Loucy (cell line): ENCODE data around the gene KCNH1.

ENCODE experiments used
- H2AFZ ChIP-seq: fragments of 200-600 bp; sonication (generic); 2 replicates; pipeline ENCODE4 v1.6.0; 2016; ENCODE audit warnings: antibody characterized with exemption, mild to moderate bottlenecking, low read length, moderate library complexity
- H3F3A ChIP-seq: fragments of 200-600 bp; 2 replicates; pipeline ENCODE4 v1.6.0; 2016; ENCODE audit warnings: antibody characterized with exemption, low read depth, mild to moderate bottlenecking
- H3K27me3 ChIP-seq: fragments of 200-600 bp; sonication (generic); 2 replicates; pipeline ENCODE4 v1.6.1; 2014; ENCODE audit warnings: low read length, mild to moderate bottlenecking; ENCODE audit not compliant: insufficient read depth, poor library complexity, severe bottlenecking
- H3K36me3 ChIP-seq: fragments of 200-600 bp; sonication (generic); 2 replicates; pipeline ENCODE4 v1.6.1; 2016; ENCODE audit warnings: low read length; ENCODE audit not compliant: insufficient read depth
- H3K4me1 ChIP-seq: fragments of 200-600 bp; sonication (generic); 2 replicates; pipeline ENCODE4 v1.5.1; 2014; ENCODE audit warnings: low read length, mild to moderate bottlenecking; ENCODE audit not compliant: insufficient read depth, poor library complexity, severe bottlenecking
- H3K4me2 ChIP-seq: fragments of 200-600 bp; sonication (generic); 2 replicates; pipeline ENCODE4 v1.6.0; 2014; ENCODE audit warnings: antibody characterized with exemption, low read length, low read depth, mild to moderate bottlenecking; ENCODE audit not compliant: poor library complexity, severe bottlenecking
- H3K4me3 ChIP-seq: fragments of 200-600 bp; sonication (generic); 2 replicates; pipeline ENCODE4 v1.5.1; 2014; ENCODE audit warnings: low read length, mild to moderate bottlenecking, mixed read lengths; ENCODE audit not compliant: poor library complexity, severe bottlenecking
- H3K79me2 ChIP-seq: fragments of 200-600 bp; sonication (generic); 2 replicates; pipeline ENCODE4 v1.6.1; 2014; ENCODE audit warnings: low read length; ENCODE audit not compliant: insufficient read depth
- H3K9ac ChIP-seq: fragments of 200-600 bp; sonication (generic); 2 replicates; pipeline ENCODE4 v1.6.0; 2014; ENCODE audit warnings: mild to moderate bottlenecking, low read depth, low read length, moderate library complexity; ENCODE audit not compliant: poor library complexity, severe bottlenecking
- H3K9me2 ChIP-seq: fragments of 200-600 bp; sonication (generic); replicated peaks from 2 replicates; pipeline ENCODE4 v1.6.1; 2016; ENCODE audit warnings: low read depth, low read length, mixed read lengths
- H3K9me3 ChIP-seq: fragments of 200-600 bp; sonication (generic); 2 replicates; pipeline ENCODE4 v1.6.1; 2014; ENCODE audit warnings: mild to moderate bottlenecking, antibody characterized with exemption, low read length, low read depth; ENCODE audit not compliant: insufficient read depth
- H4K20me1 ChIP-seq: fragments of 200-600 bp; sonication (generic); 2 replicates; pipeline ENCODE4 v1.6.0; 2014; ENCODE audit warnings: antibody characterized with exemption, low read length, mild to moderate bottlenecking; ENCODE audit not compliant: insufficient read depth, poor library complexity, severe bottlenecking
- EZH2phosphoT487 ChIP-seq: fragments of 200-600 bp; IDR thresholded peaks from 2 replicates; pipeline ENCODE4 v1.6.1; 2018; ENCODE audit warnings: antibody characterized with exemption, mild to moderate bottlenecking, moderate library complexity, borderline replicate concordance
- TF ChIP-seq, protein P1 (sequence below): fragments of 200-600 bp; sonication (generic); conservative IDR thresholded peaks from 2 replicates; pipeline ENCODE4 v1.5.1; 2014; ENCODE audit warnings: mild to moderate bottlenecking, antibody characterized with exemption, low read length

KCNH1 gene

DNA sequence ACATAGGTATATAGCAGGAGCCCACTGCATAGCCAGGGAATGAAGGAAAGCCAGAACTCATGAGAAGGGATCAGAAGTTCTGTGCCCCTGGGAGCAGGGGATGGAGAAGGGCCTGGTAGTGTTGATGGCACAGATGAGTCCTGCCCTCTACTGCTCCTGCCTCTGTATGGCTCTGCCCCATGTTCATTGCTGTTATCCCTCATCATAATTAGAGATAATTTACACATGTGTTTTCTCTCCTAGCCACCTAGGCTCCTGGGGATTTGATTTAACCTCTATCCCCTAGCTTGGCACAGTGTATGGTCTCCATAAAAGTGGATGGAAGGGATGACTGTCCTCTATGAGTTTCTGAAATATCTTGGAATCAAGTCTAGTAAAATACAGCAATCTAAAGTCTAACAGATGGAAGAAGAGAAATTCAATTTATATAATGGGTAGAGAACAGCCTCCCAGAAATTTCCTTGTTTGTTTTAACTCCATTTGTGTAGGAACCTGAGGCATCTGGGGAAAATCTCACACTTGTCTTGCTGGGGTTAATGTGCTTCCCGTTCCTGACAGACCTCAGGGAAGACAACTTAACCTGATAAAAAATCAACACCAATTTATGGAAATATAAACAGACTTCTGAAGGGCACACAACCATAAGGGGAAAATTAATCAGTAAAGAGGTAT lies 411.4 kb downstream of the KCNH1 start:
- no peaks in the 10 kb centered on the region for H3K36me3 ChIP-seq
- TF ChIP-seq, protein P1, sequence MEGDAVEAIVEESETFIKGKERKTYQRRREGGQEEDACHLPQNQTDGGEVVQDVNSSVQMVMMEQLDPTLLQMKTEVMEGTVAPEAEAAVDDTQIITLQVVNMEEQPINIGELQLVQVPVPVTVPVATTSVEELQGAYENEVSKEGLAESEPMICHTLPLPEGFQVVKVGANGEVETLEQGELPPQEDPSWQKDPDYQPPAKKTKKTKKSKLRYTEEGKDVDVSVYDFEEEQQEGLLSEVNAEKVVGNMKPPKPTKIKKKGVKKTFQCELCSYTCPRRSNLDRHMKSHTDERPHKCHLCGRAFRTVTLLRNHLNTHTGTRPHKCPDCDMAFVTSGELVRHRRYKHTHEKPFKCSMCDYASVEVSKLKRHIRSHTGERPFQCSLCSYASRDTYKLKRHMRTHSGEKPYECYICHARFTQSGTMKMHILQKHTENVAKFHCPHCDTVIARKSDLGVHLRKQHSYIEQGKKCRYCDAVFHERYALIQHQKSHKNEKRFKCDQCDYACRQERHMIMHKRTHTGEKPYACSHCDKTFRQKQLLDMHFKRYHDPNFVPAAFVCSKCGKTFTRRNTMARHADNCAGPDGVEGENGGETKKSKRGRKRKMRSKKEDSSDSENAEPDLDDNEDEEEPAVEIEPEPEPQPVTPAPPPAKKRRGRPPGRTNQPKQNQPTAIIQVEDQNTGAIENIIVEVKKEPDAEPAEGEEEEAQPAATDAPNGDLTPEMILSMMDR, result 0 out of 2 replicates have a peak, but pooled peaks have one; percentile 23
- no peak for TF ChIP-seq EZH2phosphoT487

DNA sequence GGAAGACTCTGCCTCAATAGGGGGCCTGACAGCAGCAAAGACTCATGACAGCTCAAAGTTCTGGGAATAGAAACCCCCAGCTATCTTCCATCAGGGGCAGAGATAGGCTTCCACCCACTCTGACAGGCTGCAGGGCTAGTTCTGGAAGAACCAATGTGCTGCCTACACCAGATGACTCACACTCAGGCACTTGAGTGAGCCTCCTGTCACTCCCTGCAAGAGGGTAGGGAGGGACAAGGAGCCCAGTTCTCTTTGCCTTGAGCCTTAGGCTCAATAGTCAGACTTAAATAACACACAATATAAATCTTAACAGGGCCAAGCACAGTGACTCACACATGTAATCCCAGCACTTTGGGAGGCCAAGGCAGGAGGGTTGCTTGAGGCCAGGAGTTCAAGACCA lies 418.9 kb downstream of the KCNH1 start:
- TF ChIP-seq EZH2phosphoT487, result no peak
- TF ChIP-seq, protein P1, result no peak
- H3F3A ChIP-seq, result no peaks in the 10 kb centered on the region

More for the DNA sequence above, 411.4 kb downstream of the KCNH1 start:
- Histone ChIP-seq H3K9me3 (no peaks in the 10 kb centered on the region), H3K4me2 (no peak overlapping the region), H3K79me2 (no peaks in the 10 kb centered on the region), H4K20me1 (no peaks in the 10 kb centered on the region), H3K9ac (no peak overlapping the region), H3K27me3 (no peaks in the 10 kb centered on the region), H3K4me1 (no peaks in the 10 kb centered on the region), H2AFZ (no peak overlapping the region), H3K9me2 (no peaks in the 10 kb centered on the region), H3F3A (no peaks in the 10 kb centered on the region), H3K4me3 (no peak overlapping the region)

DNA sequence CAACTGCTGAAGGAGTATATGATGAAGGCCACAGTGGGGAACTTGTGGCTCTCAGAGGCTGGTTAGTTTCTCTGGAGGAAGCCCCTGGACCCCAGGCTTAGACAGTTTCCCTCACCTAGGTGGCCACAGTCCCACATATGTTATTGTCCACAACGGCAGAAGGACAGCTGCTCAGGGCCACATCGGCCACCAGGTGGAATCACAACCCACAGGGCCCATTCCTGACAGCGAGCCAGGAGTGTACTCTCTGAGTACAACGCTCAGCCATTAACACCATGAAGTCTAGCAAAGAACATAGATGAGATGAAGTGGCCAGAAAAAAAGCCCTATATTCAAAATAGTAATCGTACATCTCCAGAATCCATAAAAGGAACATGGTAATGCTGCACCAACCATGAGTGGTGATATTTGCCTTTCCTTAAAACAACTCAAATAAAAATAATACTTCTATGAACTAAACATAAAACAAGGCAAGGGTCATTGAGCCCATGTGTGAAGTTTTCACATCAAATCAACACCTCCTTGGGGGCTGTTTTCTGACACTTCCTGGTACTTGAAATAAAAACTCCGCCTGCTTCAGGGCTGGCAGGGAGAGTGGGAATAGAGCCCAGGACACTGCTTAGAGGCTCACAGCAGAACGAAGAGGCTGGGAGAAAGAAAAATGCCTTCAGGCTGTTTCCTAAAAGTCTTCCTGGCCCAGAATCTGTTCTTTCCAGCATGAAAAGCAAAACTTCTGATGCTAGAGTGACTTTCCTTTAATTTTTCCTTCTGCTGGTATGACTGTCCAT lies 421.9 kb downstream of the KCNH1 start:
- H3K79me2 ChIP-seq, result no peaks in the 10 kb centered on the region
- no peaks in the 10 kb centered on the region for H3K9me2 ChIP-seq
- no peak overlapping the region for H2AFZ ChIP-seq
- H3K4me2 ChIP-seq, result no peak overlapping the region
- H3K4me3 ChIP-seq, result no peak overlapping the region
- H3F3A ChIP-seq, result no peaks in the 10 kb centered on the region
- H3K27me3 ChIP-seq, result no peaks in the 10 kb centered on the region
- no peaks in the 10 kb centered on the region for H3K9me3 ChIP-seq
- H3K4me1 ChIP-seq, result no peaks in the 10 kb centered on the region
- no peak overlapping the region for H3K9ac ChIP-seq
- no peaks in the 10 kb centered on the region for H3K36me3 ChIP-seq
- no peaks in the 10 kb centered on the region for H4K20me1 ChIP-seq
- TF ChIP-seq, protein P1, result no peak
- no peak for TF ChIP-seq EZH2phosphoT487

More for the DNA sequence above, 418.9 kb downstream of the KCNH1 start:
- H3K4me1 ChIP-seq, result no peaks in the 10 kb centered on the region
- H4K20me1 ChIP-seq, result no peaks in the 10 kb centered on the region
- H3K4me3 ChIP-seq, result no peak overlapping the region
- H3K36me3 ChIP-seq, result no peaks in the 10 kb centered on the region
- no peak overlapping the region for H3K4me2 ChIP-seq
- H3K27me3 ChIP-seq, result no peaks in the 10 kb centered on the region
- H3K9me3 ChIP-seq, result no peaks in the 10 kb centered on the region
- no peak overlapping the region for H3K9ac ChIP-seq
- H2AFZ ChIP-seq, result no peak overlapping the region
- H3K9me2 ChIP-seq, result no peaks in the 10 kb centered on the region
- H3K79me2 ChIP-seq, result no peaks in the 10 kb centered on the region
